Esophagus (tissue), 2 donors: ENCODE results near the gene CTDSP2. TPM values are rescaled to one million over a fixed set of nuclear protein-coding genes. Genes with fewer than 3 reads are reported as not detected.
"Not testable (repeated sequence)": the region's sequence is repeated elsewhere in the genome, so short reads cannot be mapped to it uniquely, and the experiment has no call there.

Experiments used
- H3K27ac ChIP-seq, 2 donors: one replicate each; pipeline ENCODE4 v1.5.1; 2013; ENCODE audit warnings: low read depth in 2 of 2, mild to moderate bottlenecking in 2 of 2, inconsistent platforms in 1 of 2, low read length in 1 of 2, moderate library complexity in 1 of 2
- H3K27me3 ChIP-seq, 2 donors: one replicate each; pipeline ENCODE4 v1.6.1; 2013; ENCODE audit warnings: low read length in 2 of 2, control low read depth in 1 of 2, mild to moderate bottlenecking in 1 of 2; ENCODE audit not compliant: insufficient read depth in 2 of 2, control insufficient read depth in 1 of 2
- H3K36me3 ChIP-seq, 2 donors: one replicate each; pipeline ENCODE4 v1.6.1; 2013; ENCODE audit warnings: low read length in 1 of 2; ENCODE audit not compliant: control insufficient read depth in 2 of 2, insufficient read depth in 2 of 2
- H3K4me1 ChIP-seq, 2 donors: one replicate each; pipeline ENCODE4 v1.6.1; 2013; ENCODE audit warnings: low read length in 1 of 2; ENCODE audit not compliant: control insufficient read depth in 2 of 2, insufficient read depth in 2 of 2
- H3K4me3 ChIP-seq, 2 donors: one replicate each; pipeline ENCODE4 v1.5.1; 2013; ENCODE audit warnings: low read length in 2 of 2, mild to moderate bottlenecking in 2 of 2, low read depth in 1 of 2, moderate library complexity in 1 of 2
- H3K9me3 ChIP-seq, 2 donors: one replicate each; pipeline ENCODE4 v1.6.1; 2013; ENCODE audit warnings: mild to moderate bottlenecking in 2 of 2, low read depth in 1 of 2, low read length in 1 of 2, moderate library complexity in 1 of 2; ENCODE audit not compliant: control insufficient read depth in 2 of 2, insufficient read depth in 1 of 2
- WGBS, 2 donors: extraction: QIAGEN DNeasy Blood & Tissue Kit; methylation state at CpG; one replicate each; pipeline ENCODE4 v1.1.7; 2013; 5-methylcytosine and 5-hydroxymethylcytosine counted together
- polyA plus RNA-seq, 2 donors: library from polyadenylated mRNA; stranded (reverse); fragments of 200-250 nt; gene quantifications; one replicate each; pipeline ENCODE4 v1.2.3, GENCODE V29; 2013
- donor health status: healthy with polysubstance abuse.
- donor health status: Bipolar disorder and iron deficiency.

Gene CTDSP2
- polyA plus RNA-seq, 2 donors, result 22.4 to 34.7 TPM

- H3K4me1 ChIP-seq, result peaks cover 0 to 4% of the 10 kb centered on the region in 2 donors
- H3K27ac ChIP-seq, result peak overlapping the region; percentile 66 to 68
- no peak overlapping the region for H3K4me3 ChIP-seq
- no peaks in the 10 kb centered on the region for H3K9me3 ChIP-seq
- 59 to 68% methylated on average over 11 of the region's 11 CpGs for WGBS, 2 donors
- no peaks in the 10 kb centered on the region for H3K36me3 ChIP-seq
- H3K27me3 ChIP-seq, result no peaks in the 10 kb centered on the region
Measured at GRCh38 chr12:57868851-57869268, 22.3 kb upstream of the CTDSP2 start.

DNA sequence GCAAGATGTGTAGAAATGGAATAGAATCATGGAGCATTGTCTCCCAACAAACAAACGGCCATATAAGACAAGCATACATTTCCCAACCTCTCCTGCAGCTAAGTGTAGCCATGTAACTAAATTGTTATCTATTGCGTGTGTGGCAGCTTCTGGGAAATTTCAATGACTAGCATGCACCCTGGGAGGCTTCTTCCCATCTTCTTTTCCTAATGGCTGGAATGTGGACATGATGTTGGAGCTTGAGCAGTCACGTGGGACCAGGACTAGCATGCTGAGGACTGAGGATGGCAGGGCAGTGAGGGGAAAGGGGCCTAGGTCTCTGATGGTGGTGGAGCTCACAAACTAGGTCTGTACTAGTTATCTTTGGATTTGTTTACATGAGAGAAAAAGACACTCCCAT lies 21.7 kb upstream of the CTDSP2 start:
- 75 to 79% methylated on average over 3 of the region's 3 CpGs for WGBS, 2 donors
- no peaks in the 10 kb centered on the region for H3K27me3 ChIP-seq

DNA sequence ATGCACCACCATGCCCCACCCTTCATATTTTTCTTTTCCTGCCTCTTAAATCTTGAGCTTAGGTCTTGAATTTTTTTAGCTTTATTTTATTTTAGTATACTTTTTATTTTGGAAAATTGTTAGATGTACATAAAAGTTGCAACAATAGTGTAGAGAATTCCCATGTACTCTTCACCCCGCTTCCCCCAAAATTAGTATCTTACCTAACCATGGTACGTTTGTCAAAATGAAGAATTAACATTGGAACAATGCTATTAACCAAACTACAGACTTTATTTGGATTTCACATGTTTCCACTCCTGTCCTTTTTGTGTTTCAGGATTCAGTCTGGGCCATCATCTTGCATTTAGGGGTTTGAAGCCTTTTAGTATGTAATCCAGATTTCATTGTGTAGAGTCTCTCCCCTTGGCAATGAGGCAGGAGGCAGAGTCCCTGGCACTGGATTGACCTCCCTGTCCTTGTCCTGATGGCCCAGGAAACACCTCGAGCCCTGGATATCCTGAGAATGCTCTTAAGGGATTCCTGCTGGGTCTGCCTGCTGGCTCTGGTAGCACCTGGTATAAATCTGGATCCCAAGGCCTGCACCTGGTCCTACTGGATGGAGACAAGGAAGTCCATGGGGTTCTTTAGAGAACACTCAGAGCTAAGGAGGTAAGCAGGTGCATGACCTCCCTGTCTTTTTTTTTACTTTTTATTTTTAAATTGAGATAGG lies 19.9 kb upstream of the CTDSP2 start:
- no peak overlapping the region for H3K4me3 ChIP-seq
- no peaks in the 10 kb centered on the region for H3K27me3 ChIP-seq
- WGBS, 2 donors, result 78 to 86% methylated on average over 3 of the region's 3 CpGs
- H3K27ac ChIP-seq, result peak overlapping the region in 1 of 2 donors; percentile 22
- no peaks in the 10 kb centered on the region for H3K36me3 ChIP-seq
- no peaks in the 10 kb centered on the region for H3K9me3 ChIP-seq
- peaks cover 0 to 4% of the 10 kb centered on the region in 2 donors for H3K4me1 ChIP-seq

More for the DNA sequence above, 21.7 kb upstream of the CTDSP2 start:
- Histone ChIP-seq H3K4me1 (peaks cover 0 to 4% of the 10 kb centered on the region in 2 donors), H3K27ac (peak overlapping the region in 1 of 2 donors; percentile 52), H3K36me3 (no peaks in the 10 kb centered on the region), H3K9me3 (no peaks in the 10 kb centered on the region), H3K4me3 (no peak overlapping the region)

GRCh38 chr12:57865084-57865751 lies 18.7 kb upstream of the CTDSP2 start:
- H3K36me3 ChIP-seq, result no peaks in the 10 kb centered on the region
- 1% methylated on average over 62 to 63 of the region's 63 CpGs for whole genome bisulfite sequencing, 2 donors
- peaks cover 0 to 4% of the 10 kb centered on the region in 2 donors for H3K4me1 ChIP-seq
- no peaks in the 10 kb centered on the region for H3K27me3 ChIP-seq
- H3K9me3 ChIP-seq, result no peaks in the 10 kb centered on the region
- H3K4me3 ChIP-seq, result peak overlapping the region; percentile 57 to 58
- peak overlapping the region; percentile 90 to 96 for H3K27ac ChIP-seq

- Histone ChIP-seq H3K4me1 (peaks cover 0 to 4% of the 10 kb centered on the region in 2 donors), H3K27me3 (no peaks in the 10 kb centered on the region), H3K9me3 (no peaks in the 10 kb centered on the region), H3K27ac (peak overlapping the region; percentile 91 to 96), H3K36me3 (no peaks in the 10 kb centered on the region), H3K4me3 (peak overlapping the region; percentile 57 to 58)
- 17 to 22% methylated on average over 8 of the region's 8 CpGs for WGBS, 2 donors
Measured at GRCh38 chr12:57864442-57865083, 18.0 kb upstream of the CTDSP2 start.

DNA sequence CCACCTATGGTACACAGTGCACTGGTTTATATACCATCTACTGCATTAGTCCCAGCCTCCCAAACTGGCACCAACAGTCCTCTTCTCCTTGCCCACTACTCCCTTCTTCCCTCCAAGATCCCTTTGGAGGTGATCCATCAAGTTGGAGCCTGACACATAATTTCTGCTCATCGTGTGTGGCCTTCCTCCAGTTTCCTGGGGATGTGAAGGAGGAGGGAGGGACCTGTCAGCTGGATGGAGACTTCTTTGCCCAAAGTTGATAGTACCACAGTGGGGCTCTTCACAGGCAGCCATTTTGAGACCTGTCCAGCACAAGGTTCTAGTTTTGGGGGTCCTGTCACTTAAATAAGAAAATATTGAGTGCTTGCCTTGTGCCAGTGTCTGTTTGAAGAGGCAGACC lies 17.1 kb upstream of the CTDSP2 start:
- Histone ChIP-seq H3K27me3 (no peaks in the 10 kb centered on the region), H3K4me1 (peaks cover 0 to 4% of the 10 kb centered on the region in 2 donors), H3K27ac (peak overlapping the region in 1 of 2 donors; percentile 53), H3K4me3 (no peak overlapping the region), H3K9me3 (no peaks in the 10 kb centered on the region), H3K36me3 (no peaks in the 10 kb centered on the region)
- 20 to 62% methylated on average over 1 of the region's 1 CpG for WGBS, 2 donors

DNA sequence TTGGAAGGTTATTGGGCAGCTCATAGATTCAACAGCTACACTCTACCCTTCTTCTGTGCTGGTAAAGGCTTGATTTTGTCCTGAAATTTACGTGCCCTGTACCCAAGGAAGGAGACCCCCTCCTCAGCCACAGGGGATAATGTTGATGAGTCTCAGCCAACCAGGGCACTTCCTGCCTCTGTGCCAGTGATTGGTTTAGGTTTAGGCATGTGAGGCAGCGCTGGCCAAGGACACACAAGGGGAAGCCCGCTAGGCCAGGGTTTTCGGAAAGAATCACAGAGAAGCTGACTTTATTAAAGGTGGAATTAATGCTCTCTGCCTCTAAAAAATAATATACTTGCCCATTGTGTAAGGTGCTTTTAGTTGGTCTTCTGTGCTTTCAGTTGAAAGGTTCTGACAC lies 15.4 kb upstream of the CTDSP2 start:
- Histone ChIP-seq H3K36me3 (no peaks in the 10 kb centered on the region), H3K4me1 (peaks cover 0 to 4% of the 10 kb centered on the region in 2 donors), H3K9me3 (no peaks in the 10 kb centered on the region), H3K4me3 (no peak overlapping the region), H3K27ac (no peak overlapping the region), H3K27me3 (no peaks in the 10 kb centered on the region)
- WGBS, 2 donors, result 95% methylated on average over 4 of the region's 4 CpGs

- not testable (repeated sequence) for H3K9me3 ChIP-seq, H3K4me3 ChIP-seq, H3K36me3 ChIP-seq, H3K27me3 ChIP-seq, H3K4me1 ChIP-seq, H3K27ac ChIP-seq
- WGBS, 2 donors, result 94 to 98% methylated on average over 5 of the region's 5 CpGs
Measured at GRCh38 chr12:57860883-57861282, 14.4 kb upstream of the CTDSP2 start.

DNA sequence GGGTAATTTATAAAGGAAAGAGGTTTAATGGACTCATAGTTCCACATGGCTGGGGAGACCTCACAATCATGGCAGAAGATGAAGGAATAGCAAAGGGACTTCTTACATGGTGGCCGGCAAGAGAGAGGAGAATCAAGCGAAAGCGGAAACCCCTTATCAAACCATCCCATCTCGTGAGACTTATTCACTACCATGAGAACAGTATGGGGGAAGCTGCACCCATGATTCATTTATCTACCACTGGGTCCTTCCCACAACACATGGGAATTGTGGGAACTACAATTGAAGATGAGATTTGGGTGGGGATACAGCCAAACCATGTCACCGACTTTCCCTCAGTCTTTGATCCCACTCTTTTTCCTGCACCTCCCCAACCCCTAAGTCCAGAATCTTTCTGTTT lies 12.6 kb upstream of the CTDSP2 start:
- Histone ChIP-seq H3K9me3 (no peaks in the 10 kb centered on the region), H3K27ac (no peak overlapping the region), H3K4me3 (no peak overlapping the region), H3K4me1 (no peaks in the 10 kb centered on the region), H3K36me3 (no peaks in the 10 kb centered on the region), H3K27me3 (no peaks in the 10 kb centered on the region)
- whole genome bisulfite sequencing, 2 donors, result 96 to 97% methylated on average over 5 of the region's 5 CpGs
